ENCODE measurements around the gene ARFGAP1.

The ARFGAP1 gene

DNA sequence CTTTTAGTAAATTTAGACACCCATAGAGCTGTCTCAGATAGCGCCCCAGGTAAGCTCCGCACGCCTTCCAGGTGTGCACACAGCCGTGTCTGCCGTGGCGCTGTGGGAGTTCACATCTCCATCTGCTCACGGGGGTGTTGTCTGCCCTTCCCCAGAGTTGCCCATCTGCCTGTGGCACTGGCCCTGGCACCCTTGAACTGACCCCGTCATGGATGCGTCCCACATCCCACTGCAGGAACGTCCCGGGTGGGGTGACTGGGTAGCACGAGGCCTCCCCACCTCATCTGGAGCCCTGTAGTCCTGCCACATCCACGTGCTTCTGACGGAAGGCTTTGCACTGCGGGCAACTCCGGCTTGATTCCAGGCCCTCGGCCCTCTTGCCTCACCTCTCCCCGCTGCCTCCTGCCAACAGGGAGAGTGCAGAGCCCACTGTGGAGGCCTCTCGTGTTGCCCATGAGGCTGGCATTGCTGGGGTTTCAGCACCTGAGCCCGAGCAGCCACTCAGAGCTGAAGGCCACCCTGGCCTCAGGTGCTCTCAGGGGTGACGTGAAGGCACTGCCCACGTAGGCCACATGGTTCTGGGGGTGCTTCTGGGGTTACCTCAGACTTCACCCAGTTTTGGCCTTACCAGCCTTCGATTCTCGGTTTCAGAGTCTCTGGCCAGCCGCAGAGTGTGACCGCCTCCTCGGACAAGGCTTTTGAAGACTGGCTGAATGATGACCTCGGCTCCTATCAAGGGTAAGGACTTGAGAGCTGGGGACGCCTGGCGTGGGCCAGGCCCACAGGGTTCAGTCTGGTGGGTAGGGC is 5.1 kb downstream of the ARFGAP1 start:
- DNase-seq (ENCODE audit: low read depth in 3 of 3), result no peak

DNA sequence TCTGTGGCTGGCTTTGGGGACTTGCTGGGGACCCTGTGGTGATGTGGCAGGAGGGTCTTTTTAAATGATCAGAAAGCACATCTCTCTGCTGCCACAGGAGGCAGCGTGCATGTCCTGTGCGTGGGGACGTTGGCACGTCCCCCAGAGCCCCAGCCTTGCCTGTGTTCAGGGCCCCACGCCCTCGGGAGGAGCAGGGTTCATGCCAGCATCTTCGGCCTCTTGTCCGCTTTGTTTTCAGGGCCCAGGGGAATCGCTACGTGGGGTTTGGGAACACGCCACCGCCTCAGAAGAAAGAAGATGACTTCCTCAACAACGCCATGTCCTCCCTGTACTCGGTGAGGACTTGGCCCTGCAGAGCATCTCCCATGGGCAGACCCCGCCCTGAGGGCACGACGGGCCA is 6.0 kb downstream of the ARFGAP1 start:
- no peak for DNase-seq (ENCODE audit: low read depth in 3 of 3)

DNA sequence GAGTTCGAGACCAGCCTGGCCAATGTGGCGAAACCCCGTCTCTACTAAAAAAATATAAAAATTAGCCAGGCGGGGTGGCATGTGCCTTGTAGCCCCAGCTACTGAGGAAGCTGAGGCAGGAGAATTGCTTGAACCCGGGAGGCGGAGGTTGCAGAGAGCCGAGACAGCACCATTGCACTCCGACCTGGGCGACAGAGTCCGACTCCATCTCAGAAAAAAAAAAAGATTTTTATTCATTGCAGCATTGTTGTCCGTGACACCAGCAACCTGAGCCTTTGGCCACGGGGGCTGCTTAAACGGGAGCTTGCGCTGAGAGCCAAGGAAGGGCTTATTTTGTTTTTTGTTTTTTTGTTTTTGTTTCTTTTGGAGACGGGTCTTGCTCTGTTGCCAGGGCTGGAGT is 7.3 kb downstream of the ARFGAP1 start:
- DNase-seq (ENCODE audit: low read depth in 3 of 3), result no peak

DNA sequence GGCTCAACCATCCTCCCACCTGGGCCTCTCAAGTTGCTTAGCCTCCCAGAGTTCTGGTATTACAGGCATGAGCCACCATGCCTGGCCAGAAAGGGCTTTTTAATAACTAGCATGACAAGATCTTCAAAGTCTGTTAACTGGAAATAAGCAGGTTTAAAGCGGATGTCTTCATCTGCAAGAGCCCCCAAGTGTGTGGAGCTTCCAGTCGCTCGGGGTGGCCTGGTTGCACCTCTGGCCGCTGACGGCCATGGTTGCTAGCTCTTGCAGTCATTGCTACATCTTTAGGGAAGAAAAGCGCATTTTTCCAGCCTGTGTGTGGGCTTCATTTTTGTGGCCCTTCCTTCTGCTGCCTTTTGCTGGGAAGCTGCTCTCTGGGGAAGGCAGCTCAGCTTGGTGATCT is 7.8 kb downstream of the ARFGAP1 start:
- DNase-seq (ENCODE audit: low read depth in 3 of 3), result no peak

DNA sequence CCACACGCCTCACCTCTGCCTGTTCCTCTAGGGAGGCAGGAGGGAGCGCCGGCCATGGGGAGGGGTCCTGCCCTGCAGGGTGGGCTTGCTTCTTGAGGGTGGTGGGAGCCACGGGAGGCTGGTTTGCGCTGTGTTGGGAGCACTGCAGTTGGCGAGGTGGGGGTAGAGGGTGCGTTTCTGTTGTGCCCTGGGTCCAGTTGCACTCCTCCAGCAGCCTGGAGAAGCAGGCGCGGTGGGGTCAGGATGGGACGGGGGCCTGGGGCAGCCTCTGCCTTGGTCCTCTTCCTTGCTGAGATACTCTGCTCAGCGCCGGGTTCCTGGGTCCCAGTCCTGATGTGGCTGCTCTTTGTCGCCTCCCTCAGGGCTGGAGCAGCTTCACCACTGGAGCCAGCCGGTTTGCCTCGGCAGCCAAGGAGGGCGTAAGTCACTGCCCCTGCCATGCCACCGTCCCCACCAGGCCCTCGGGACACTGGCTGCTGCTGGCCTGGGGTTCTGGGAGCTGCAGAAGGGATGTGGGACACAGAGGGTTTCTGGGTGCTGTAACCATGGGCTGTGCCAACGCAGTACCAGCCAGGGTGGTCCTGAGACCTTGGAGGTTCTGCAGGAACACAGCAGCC is 8.4 kb downstream of the ARFGAP1 start:
- no peak for DNase-seq (ENCODE audit: low read depth in 3 of 3)

DNA sequence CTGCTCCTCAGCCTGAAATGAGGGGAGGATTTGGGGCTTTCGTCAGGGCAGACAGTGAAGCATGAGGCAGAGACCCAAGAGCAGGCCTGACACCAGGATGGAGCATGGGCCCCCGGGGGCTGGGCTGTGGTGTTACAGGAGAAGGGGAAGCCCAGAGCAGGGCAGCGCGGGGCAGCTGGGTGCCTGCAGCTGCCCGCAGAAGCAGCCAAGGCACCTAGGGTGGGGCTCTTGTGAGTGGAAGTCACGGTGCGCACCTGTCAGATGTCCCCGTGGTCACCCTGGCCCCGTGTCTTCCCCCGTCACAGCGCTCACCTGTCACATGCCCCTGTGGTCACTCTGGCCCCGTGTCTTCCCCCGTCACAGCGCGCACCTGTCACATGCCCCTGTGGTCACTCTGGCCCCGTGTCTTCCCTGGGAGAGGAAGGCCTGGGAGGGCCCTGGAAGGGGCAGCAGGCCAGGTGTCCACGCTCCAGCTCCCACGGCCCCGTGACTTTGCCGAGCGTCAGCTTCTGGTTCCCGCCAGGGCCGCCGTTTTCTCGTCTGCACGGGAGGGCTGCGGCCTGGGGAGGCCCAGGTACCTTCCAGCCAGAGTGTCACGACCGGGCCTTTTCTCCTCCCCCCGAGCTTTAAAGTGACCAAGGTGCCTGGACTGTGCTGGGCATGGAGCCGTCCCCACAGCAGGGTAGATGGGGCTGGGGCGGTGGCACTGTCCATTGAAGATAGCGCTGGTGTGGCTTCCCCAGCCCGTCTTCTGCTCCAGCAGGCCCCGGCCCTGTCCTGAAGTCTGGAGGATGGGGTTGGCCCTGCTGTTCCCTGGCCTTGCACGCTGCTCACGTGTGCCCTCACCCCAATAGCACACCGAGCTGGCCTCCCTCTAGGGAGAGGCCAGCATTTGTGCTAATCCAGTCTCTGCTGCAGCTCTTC is 9.4 kb downstream of the ARFGAP1 start:
- DNase-seq (ENCODE audit: low read depth in 3 of 3), result no peak

DNA sequence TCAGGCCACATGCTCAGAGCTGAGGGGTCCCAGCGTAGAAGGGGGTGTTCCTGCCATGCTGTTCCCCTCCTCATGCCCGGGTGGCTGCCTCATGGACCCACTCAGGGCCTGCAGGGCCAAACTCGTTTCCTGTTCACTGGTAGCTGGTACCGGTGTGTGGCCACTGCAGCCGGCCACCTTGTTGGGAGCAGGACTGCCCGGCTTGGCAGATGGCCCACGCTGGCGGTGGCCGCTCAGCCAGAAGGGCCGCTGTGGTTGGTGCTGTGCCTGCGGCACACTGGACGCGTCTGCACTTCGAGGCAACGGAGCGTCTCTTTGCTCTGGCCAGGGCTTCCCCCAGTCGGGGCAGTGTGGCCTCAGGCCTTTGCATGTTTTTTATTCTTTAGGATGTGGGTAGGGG is 10.3 kb downstream of the ARFGAP1 start:
- no peak for DNase-seq (ENCODE audit: low read depth in 3 of 3)

DNA sequence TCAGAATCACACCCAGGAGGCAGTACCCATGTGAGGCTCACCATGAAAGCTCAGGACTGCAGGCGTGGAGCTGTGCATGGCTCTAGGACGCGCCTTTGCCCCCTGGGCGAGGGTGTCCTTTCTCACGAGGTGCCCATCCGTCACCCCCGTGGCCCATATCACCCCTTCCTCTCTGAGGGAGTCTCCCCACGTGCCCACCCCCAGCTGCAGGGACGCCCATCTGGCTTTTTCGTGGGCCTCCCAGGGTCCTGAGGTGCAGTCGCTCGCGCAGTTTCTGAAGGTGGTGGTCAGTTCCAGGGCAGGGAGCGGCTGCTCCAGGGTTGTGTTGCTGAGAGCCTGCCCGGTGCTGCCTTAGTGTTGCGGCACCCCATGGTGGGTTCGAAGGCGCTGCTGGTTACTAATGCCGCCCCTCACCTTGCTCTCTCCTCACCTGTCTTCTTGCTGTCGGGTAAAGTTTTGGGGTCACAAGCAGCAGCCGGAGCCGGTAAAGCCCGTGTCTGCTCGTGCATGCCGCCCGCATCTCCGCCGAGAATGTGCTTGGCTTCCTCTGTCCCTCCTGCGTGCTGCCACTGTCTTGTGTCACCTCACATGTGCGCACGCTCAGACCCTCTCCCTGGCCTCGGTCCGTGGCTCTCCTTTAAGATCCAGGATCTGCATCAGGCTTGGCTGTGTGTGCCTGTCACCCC is 10.9 kb downstream of the ARFGAP1 start:
- DNase-seq (ENCODE audit: low read depth in 3 of 3), result no peak

DNA sequence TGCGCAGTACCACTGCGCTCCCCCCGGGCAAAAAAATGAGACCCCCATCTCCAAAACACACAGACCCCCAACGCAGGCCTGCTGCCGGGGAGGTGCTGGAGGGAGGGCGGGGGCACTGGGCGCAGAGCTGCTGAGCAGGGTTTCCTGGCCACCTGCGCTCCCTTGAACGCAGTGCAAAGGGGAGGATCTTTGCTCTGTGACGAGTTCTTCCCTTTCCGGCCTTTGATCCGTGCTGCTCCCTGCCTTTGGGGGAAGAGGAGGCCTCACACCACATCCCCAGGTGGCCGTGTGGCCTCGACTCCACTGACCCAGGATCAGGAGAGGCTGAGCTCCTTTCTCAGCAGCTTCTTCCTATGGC is 11.4 kb downstream of the ARFGAP1 start:
- DNase-seq (ENCODE audit: low read depth in 3 of 3), result no peak

DNA sequence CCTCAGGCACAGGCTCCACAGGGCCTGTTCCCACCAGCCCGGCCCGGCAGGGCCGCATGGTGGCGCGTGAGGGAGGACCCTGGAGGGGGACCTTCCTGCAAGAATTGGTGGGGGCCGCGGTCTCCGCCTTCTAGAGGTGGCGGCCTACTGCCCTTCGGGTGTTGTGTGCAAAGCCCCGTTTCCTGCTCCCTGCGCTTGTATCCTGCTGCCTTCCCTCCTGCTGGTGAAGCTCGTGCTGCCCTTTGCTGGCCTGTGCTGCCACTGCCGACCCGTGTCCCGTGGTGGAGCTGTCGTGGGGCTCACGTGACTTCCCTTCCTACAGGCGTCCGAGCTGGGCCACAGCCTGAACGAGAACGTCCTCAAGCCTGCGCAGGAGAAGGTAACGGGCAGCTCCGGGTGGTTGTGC is 11.9 kb downstream of the ARFGAP1 start:
- DNase-seq (ENCODE audit: low read depth in 3 of 3), result no peak

DNA sequence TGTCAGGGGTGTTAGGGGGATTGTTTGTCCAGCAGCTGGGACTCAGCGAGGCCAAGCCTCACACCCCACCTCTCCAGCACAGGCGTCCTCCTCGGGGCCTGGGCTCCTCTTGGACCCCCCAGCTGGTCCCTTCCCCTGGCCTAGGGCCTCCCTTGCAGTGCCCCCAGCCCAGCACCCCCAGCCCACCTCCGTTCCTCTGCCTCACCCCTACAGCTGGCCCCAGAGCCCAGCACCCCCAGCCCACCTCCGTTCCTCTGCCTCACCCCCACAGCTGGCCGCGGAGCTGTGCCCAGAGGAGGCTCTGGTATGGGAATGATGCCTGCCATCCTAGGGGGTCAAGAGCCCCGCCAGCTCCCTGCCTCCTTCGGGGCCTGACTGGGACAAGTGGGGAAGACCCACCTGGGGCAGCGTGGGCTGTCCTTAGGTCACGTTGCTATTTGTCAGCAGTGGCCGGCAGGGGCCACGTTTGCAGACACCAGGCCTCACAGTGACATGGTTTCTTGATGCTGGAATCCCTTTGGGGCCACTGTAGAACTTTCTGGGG is 12.4 kb downstream of the ARFGAP1 start:
- no peak for DNase-seq (ENCODE audit: low read depth in 3 of 3)

DNA sequence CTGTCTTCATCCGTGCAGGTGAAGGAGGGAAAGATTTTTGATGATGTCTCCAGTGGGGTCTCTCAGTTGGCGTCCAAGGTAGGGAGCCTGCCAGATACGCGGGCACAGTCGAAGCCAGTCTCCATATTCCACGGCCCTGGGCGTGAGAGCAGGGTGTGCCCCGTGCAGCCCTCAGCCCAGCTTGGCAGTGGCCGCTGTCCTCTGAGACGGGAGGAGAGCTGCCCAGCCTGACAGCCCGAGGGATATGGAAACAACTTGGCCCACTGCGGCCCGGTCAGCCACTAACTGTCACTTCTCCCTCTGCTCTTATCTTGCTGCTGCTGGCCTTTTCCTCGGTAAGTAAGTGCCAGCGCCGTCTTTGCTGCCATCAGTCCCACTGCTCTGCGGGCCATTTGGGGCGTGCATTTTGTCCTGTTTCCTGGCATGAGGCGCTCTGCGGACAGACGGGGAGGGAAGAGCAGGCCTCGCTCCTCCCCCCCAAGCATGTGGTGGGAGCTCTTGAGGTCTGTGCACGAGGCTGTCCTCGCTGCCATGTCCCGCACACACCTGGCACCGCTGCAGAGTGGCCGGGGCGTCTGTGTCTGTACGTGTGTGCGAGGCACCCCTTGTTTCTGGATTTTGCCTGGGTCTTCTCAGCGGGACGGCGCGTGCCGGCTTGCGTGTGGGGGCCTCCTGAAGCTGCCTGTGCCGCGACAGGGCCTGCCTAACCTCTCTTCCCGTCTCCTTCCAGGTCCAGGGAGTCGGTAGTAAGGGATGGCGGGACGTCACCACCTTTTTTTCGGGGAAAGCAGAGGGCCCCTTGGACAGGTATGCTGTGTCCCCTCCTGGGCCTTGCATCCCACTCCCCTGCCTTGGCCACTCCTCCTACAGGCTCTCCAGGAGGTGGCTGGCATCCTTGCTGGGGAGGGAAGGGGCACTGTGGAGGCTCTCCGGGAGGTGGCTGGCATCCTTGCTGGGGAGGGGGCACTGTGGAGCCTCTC is 13.3 kb downstream of the ARFGAP1 start:
- no peak for DNase-seq (ENCODE audit: low read depth in 3 of 3)

DNA sequence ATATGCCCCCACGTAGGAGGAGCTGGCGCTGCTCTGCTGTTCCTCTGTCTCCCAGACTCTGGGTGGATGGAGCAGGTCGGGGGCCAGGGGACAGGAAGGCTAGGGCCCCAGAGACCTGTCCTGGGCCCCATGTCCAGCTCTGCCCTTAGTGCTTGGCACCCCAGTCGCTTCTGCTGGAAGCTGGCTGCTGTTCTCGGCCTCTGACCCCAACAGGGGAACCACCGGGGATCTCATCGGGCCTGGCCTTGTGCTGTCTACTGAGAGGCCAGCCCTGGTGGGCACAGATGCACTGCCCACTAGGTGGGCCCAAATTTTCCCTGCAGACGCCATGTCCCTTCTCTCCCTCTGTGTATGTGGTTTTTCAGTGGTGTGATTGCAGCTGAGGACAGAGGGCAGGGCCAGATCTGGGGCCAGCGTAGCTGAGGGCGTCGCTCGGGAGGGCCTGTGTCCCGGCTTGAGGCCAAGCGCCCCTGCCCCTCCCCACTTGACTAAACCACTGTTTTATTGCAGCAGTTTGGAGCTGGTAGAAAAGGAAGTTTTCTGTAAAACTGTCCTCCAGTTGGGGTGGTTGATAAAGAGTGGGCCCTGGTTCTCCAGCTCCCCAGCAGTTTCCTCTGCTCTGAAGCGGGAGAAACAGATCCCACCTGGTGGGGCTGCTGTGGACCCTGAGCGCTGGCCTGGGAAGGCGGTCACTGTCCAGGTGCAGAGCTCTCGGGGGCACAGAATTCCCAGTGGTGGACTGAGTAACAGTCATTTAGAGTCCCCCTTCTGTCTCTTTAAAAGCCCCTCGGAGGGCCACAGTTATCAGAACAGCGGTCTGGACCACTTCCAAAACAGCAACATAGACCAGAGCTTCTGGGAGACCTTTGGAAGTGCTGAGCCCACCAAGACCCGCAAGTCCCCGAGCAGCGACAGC is 14.4 kb downstream of the ARFGAP1 start:
- DNase-seq (ENCODE audit: low read depth in 3 of 3), result no peak

DNA sequence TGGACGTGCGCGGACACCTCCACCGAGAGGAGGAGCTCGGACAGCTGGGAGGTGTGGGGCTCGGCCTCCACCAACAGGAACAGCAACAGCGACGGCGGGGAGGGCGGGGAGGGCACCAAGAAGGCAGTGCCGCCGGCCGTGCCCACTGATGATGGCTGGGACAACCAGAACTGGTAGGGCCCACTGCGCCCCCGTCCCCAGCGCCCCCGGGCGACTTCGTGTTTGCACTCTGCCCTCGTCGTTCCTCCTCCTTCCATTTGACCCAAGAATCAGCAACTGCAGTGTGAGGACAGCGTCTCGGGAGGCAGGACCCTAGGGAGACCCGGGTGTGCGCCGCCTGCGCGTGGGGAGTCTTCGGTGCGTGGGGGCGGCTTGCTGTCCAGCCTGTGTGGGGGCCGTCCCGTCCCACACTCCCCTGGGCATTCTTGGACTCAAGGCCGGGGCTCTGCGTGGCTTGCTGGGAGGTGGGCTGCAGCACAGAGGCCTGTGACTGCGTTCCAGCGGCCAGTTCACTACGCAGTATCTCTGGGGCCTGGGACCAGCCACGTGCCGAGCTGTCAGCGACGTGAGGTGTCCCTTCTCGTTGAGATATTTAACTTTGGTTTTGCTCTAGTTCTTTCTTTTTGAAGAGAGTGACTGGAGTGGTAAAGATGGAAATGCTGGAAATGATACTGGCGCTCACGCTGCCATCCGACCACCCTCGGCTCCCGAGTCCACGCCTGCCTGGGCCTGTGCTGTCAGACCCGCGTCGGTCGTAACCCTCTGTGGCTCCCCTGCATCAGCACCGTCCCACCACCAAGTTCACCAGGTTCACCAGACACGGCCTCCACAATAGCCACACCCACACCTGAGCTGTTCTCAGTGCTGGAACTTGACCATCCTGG is 15.3 kb downstream of the ARFGAP1 start:
- DNase-seq (ENCODE audit: low read depth in 3 of 3), result no peak

DNA sequence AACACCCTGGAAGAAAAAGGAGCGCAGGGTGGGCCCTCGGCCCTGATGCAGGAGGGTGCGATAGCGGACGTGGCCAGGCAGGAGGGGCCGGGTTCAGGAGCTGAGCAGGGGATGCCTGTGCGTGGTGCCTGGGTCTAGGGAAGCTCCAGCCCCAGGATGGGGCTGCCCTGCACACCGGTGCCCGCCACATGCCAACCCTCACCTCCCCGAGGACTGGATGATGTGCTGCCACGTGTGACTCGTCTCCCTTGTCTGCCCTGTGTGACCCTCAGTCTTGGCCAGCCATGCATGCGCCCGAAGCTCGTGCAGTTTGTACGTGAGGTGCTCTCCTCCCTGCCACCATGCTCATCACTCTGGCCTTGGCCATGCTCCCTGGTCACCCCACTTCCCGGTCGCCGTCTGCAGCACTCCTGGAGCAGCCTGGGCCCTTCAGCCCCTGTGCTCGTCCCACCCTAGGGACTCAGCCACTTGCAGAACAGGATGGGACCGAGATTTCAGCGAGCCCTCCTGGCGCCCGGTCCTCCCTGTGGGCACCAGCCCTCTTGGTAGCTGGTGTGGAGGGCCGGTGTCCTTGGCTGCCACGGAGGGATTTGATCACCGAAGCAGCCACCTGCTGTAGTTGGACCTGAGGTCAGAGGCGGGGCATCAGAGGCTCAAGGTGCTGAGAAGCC is 16.1 kb downstream of the ARFGAP1 start:
- DNase-seq (ENCODE audit: low read depth in 3 of 3), result no peak

DNA sequence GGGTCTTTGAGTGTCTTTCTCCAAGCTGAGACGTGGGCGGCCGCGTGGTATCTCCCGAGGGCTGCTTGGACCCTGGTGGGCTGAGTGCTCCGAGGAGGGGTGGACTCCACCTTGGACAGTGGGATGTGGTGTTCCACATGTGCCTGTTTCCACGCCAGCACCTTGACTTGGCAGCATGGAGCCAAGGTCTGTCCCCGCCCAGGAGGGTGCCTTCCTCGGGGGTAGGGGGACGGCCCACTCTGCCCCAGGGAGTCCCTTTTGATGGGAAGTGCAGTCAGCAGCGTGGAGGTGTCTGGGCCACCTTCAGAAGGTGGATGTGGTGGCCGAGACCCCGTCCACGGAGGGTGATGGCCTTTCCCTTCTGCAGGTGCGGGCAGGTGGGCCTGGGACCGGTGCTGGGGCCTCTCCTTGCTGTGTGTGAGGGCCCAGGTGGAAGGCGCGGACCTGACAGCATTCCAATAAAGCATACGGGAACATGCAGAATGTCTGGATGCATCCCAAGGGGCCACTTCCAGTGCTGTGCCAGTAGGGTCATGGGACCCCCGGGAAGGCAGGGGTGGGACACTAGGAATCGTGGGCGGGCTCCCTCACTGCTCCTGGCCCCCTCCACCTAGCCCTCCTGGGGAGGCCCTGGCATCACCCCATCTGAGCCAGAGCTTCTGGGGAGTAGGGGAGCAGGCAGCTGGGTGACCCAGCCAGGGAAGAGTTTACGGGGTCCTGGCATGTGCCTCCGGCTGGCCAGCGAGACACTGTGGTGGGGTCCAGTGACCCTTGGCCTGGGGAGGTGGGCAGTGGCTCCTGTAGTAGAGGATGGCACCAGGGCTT is 16.9 kb downstream of the ARFGAP1 start:
- DNase-seq (ENCODE audit: low read depth in 3 of 3), result no peak

DNA sequence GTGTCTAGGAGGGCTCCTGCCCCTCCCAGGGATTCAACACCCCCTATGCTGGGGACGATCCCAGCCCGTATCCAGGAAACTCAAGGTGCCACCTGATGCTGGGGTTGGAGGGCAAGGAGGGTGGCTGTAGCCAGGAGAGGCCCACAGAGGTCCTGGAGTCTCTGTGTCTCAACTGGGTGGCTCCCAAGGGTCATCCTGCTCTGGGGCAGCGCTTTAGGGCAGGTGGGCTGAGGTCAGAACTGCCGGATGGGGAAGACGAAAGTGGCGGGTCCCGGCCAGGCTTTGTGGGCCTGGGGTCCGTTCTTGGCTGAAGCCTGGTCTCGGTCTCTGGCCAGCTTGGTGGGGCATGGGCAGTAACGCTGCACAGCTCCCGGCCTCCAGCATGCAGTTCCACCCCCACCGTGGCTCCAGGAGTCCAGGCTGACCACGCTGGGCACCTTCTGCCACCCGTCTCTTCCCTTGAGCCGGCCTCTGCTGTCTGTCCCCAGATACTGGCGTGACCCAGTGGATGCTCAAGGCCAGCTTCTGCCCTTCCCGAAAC is 17.6 kb downstream of the ARFGAP1 start:
- DNase-seq (ENCODE audit: low read depth in 3 of 3), result no peak
